GM12864 (cell line): Measurements from ENCODE around the gene FNDC3B.

Experiments
- DNase-seq: peaks from one replicate; pipeline ENCODE4 v3.0.0-alpha.2; 2011; ENCODE audit warnings: low read depth
- H3K4me3 ChIP-seq: 2 replicates; pipeline ENCODE4 v1.5.1; 2011; ENCODE audit warnings: mild to moderate bottlenecking, low read depth, low read length, control low read depth
- CTCF ChIP-seq: IDR thresholded peaks from 2 replicates; pipeline ENCODE4 v1.5.1; 2011; ENCODE audit warnings: low read depth, mild to moderate bottlenecking, moderate library complexity, low read length, control low read depth, inconsistent platforms; ENCODE audit errors: missing control alignments

FNDC3B gene

GRCh38 chr3:172442606-172443005, 403.2 kb downstream of the FNDC3B start:
- no peak for DNase-seq
- TF ChIP-seq CTCF = no peak
- H3K4me3 ChIP-seq = no peak overlapping the region

- H3K4me3 ChIP-seq = no peak overlapping the region
- no peak for DNase-seq
- no peak for TF ChIP-seq CTCF
Measured at GRCh38 chr3:172444821-172445220, 405.4 kb downstream of the FNDC3B start.

- no peak for TF ChIP-seq CTCF
- no peak overlapping the region for H3K4me3 ChIP-seq
- no peak for DNase-seq
Measured at GRCh38 chr3:172446198-172446597, 406.8 kb downstream of the FNDC3B start.

GRCh38 chr3:172447611-172448579, 408.5 kb downstream of the FNDC3B start, which contains the start of gene GHSR:
GHSR (minus strand) TSS chr3:172448456; CDS start chr3:172448413, 43 bp downstream.
- TF ChIP-seq CTCF = no peak
- H3K4me3 ChIP-seq = no peak within 1 kb of the TSS
- no peak for DNase-seq

GRCh38 chr3:172448661-172449465, 409.5 kb downstream of the FNDC3B start:
- no peak for TF ChIP-seq CTCF
- no peak overlapping the region for H3K4me3 ChIP-seq
- DNase-seq = no peak

- DNase-seq = no peak
- TF ChIP-seq CTCF = no peak
- no peak overlapping the region for H3K4me3 ChIP-seq
Measured at GRCh38 chr3:172449466-172450149, 410.2 kb downstream of the FNDC3B start.
